Thyroid gland (tissue), 4 donors: ENCODE data around the gene GPR75.

Experiments
- POLR2A ChIP-seq, 2 donors: fragments of 450-650 bp; IDR thresholded peaks; one replicate each; pipeline ENCODE4 v1.6.1; 2017; ENCODE audit warnings: antibody characterized with exemption in 2 of 2, mild to moderate bottlenecking in 2 of 2, moderate library complexity in 1 of 2
- TF ChIP-seq, protein P1 (sequence below), 6 experiments: fragments of 200-600 bp in 3 of 6; fragments of 450-650 bp in 3 of 6; sonication (generic) in 3 of 6; IDR thresholded peaks; one replicate each; pipeline ENCODE4 v1.5.1; 2016 to 2019; ENCODE audit warnings: antibody characterized with exemption in 6 of 6, mild to moderate bottlenecking in 2 of 6, inconsistent platforms in 1 of 6, moderate library complexity in 1 of 6

- TF ChIP-seq, protein P1, sequence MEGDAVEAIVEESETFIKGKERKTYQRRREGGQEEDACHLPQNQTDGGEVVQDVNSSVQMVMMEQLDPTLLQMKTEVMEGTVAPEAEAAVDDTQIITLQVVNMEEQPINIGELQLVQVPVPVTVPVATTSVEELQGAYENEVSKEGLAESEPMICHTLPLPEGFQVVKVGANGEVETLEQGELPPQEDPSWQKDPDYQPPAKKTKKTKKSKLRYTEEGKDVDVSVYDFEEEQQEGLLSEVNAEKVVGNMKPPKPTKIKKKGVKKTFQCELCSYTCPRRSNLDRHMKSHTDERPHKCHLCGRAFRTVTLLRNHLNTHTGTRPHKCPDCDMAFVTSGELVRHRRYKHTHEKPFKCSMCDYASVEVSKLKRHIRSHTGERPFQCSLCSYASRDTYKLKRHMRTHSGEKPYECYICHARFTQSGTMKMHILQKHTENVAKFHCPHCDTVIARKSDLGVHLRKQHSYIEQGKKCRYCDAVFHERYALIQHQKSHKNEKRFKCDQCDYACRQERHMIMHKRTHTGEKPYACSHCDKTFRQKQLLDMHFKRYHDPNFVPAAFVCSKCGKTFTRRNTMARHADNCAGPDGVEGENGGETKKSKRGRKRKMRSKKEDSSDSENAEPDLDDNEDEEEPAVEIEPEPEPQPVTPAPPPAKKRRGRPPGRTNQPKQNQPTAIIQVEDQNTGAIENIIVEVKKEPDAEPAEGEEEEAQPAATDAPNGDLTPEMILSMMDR (IDR thresholded peaks at IDR 0.05): no peak
- no peak for TF ChIP-seq POLR2A (IDR thresholded peaks at IDR 0.05)
These were observed 39.7 kb downstream of the GPR75 start for GRCh38 chr2:53820048-53820447.
